Measurements from ENCODE around the gene POLD2.

DNA sequence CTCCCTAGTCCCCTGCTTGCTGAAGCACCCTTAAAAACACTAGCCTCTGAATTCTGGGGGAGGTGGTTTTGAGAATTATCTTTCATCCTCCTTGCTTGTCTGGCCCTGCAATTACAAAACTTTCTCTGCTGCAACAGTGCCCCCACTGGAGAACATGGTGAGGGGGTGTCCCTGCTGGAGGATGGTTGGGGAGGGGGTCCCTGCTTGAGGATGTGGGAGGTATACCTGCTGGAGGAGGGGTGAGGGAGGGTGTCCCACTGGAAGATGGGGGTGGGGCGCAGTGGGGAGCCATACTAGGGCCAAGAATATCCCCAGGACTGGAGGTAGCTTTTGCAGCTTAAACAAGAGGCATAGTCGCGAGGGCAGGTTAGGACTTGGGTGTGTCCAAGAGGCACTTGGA is 37.8 kb downstream of the POLD2 start:
- TF ChIP-seq, protein P1, sequence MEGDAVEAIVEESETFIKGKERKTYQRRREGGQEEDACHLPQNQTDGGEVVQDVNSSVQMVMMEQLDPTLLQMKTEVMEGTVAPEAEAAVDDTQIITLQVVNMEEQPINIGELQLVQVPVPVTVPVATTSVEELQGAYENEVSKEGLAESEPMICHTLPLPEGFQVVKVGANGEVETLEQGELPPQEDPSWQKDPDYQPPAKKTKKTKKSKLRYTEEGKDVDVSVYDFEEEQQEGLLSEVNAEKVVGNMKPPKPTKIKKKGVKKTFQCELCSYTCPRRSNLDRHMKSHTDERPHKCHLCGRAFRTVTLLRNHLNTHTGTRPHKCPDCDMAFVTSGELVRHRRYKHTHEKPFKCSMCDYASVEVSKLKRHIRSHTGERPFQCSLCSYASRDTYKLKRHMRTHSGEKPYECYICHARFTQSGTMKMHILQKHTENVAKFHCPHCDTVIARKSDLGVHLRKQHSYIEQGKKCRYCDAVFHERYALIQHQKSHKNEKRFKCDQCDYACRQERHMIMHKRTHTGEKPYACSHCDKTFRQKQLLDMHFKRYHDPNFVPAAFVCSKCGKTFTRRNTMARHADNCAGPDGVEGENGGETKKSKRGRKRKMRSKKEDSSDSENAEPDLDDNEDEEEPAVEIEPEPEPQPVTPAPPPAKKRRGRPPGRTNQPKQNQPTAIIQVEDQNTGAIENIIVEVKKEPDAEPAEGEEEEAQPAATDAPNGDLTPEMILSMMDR (conservative IDR thresholded peaks at IDR 0.05 in 1 of 2, IDR thresholded peaks at IDR 0.05 in 1 of 2; ENCODE audit: extremely low read depth in 1 of 2, insufficient read depth in 1 of 2, low read depth in 1 of 2, low read length in 2 of 2) = no peak
- TF ChIP-seq EZH2 (IDR thresholded peaks at IDR 0.05; ENCODE audit: borderline replicate concordance, low read length) = no peak

Data from mammary epithelial cell (primary cell).